ENCODE results near the gene RBFOX1. TPM values are rescaled to one million over a fixed set of nuclear protein-coding genes. Genes with fewer than 3 reads are reported as not detected.

Gene RBFOX1
- total RNA-seq, 2 donors from 2014 or later, result not detected

- H3K4me1 Mint-ChIP-seq, result no peaks in the 10 kb centered on the region
- H3K27me3 Mint-ChIP-seq, result no peaks in the 10 kb centered on the region
- no peak overlapping the region for H3K27ac Mint-ChIP-seq
- no peaks in the 10 kb centered on the region for H3K36me3 Mint-ChIP-seq (ENCODE audit: low read depth)
- peaks cover 12% of the 10 kb centered on the region for H3K9me3 Mint-ChIP-seq
- ATAC-seq (replicated peaks), result no peak
- no peak overlapping the region for H3K4me3 Mint-ChIP-seq
These were observed 273.2 kb downstream of the RBFOX1 start for GRCh38 chr16:7605812-7606211.

GRCh38 chr16:7612671-7613070 lies 280.0 kb downstream of the RBFOX1 start:
- H3K27me3 Mint-ChIP-seq, result no peaks in the 10 kb centered on the region
- no peak for ATAC-seq (replicated peaks)
- H3K4me1 Mint-ChIP-seq, result no peaks in the 10 kb centered on the region
- H3K9me3 Mint-ChIP-seq, result peaks cover 13% of the 10 kb centered on the region
- no peak overlapping the region for H3K4me3 Mint-ChIP-seq
- H3K36me3 Mint-ChIP-seq (ENCODE audit: low read depth), result no peaks in the 10 kb centered on the region
- H3K27ac Mint-ChIP-seq, result no peak overlapping the region

DNA sequence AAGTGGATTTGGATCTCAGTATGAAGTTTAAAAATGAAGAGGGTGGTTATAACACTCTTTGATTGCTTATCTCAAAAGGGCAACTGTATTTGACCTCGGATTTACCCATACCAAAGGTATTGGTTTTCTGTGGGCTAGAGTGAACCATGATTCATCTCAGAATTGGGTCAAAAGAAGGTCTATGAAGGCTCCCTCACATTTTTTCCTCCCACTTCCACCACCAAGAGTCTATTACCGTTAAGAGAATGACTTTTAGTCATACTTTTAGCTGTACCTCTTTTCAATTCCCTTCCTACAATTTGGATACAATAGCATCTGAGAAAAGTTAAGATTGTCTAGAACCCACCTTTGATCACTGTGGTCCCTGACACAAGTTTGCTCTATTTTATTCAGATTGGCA lies 280.9 kb downstream of the RBFOX1 start:
- Mint-ChIP-seq H3K9me3 (peaks cover 13% of the 10 kb centered on the region), H3K27me3 (no peaks in the 10 kb centered on the region), H3K36me3 (ENCODE audit: low read depth) (no peaks in the 10 kb centered on the region), H3K4me1 (no peaks in the 10 kb centered on the region), H3K4me3 (no peak overlapping the region), H3K27ac (no peak overlapping the region)
- no peak for ATAC-seq (replicated peaks)

GRCh38 chr16:7614021-7614795 lies 281.6 kb downstream of the RBFOX1 start:
- H3K27ac Mint-ChIP-seq, result no peak overlapping the region
- no peaks in the 10 kb centered on the region for H3K27me3 Mint-ChIP-seq
- H3K36me3 Mint-ChIP-seq (ENCODE audit: low read depth), result no peaks in the 10 kb centered on the region
- peaks cover 16% of the 10 kb centered on the region for H3K9me3 Mint-ChIP-seq
- no peak for ATAC-seq (replicated peaks)
- no peaks in the 10 kb centered on the region for H3K4me1 Mint-ChIP-seq
- H3K4me3 Mint-ChIP-seq, result no peak overlapping the region

GRCh38 chr16:7615565-7615964 lies 282.9 kb downstream of the RBFOX1 start:
- H3K36me3 Mint-ChIP-seq (ENCODE audit: low read depth), result no peaks in the 10 kb centered on the region
- no peak overlapping the region for H3K4me3 Mint-ChIP-seq
- H3K27me3 Mint-ChIP-seq, result no peaks in the 10 kb centered on the region
- H3K4me1 Mint-ChIP-seq, result no peaks in the 10 kb centered on the region
- no peak overlapping the region for H3K27ac Mint-ChIP-seq
- peaks cover 19% of the 10 kb centered on the region for H3K9me3 Mint-ChIP-seq
- ATAC-seq (replicated peaks), result no peak

DNA sequence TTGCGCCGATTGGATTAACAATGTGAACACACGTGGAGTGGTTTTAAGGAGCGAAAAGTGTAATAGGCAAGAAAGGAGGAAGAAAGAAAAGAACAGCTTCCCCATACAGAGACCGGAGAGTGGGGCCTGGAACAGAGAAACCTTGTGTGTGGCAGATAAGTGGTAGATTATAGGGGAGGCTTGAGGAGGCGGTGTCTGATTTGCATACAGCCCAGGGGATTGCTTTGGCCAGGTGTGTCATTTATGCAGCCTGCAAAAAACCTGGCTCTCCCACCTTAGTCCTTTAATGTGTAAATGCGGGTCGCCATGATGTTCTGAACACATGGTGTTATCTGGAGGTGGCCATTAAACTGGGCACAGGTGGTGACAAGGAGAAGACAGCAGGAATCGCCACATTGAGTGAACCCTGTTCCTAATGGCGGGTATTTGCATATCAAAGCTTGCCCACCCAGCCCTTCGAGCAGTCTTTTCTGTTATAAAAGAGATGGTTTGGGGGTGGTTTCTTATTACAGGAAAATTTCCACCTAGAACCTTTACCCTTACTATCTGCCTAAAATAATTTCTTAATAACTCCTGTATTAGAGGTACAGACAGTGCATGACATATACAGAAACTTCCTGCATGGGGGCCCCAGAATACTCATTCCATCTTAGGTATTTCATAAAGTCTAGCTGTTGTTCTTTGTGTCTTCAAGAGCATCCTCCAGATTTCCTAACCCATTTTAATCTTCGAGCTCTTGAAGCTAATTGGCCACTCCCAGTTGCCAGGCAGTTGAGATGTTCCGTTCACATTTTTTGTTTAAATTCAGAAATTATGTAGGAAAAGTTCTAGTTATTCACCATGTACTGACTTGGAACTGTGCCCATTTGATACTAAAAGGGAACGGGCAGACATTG lies 292.5 kb downstream of the RBFOX1 start:
- Mint-ChIP-seq H3K4me3 (no peak overlapping the region), H3K27ac (no peak overlapping the region), H3K4me1 (no peaks in the 10 kb centered on the region), H3K36me3 (ENCODE audit: low read depth) (no peaks in the 10 kb centered on the region), H3K27me3 (no peaks in the 10 kb centered on the region), H3K9me3 (peaks cover 24% of the 10 kb centered on the region)
- ATAC-seq (replicated peaks), result no peak

- Mint-ChIP-seq H3K27me3 (no peaks in the 10 kb centered on the region), H3K27ac (no peak overlapping the region), H3K36me3 (ENCODE audit: low read depth) (no peaks in the 10 kb centered on the region), H3K9me3 (peaks cover 29% of the 10 kb centered on the region), H3K4me3 (no peak overlapping the region), H3K4me1 (no peaks in the 10 kb centered on the region)
- no peak for ATAC-seq (replicated peaks)
These were observed 296.3 kb downstream of the RBFOX1 start for GRCh38 chr16:7628981-7629380.

DNA sequence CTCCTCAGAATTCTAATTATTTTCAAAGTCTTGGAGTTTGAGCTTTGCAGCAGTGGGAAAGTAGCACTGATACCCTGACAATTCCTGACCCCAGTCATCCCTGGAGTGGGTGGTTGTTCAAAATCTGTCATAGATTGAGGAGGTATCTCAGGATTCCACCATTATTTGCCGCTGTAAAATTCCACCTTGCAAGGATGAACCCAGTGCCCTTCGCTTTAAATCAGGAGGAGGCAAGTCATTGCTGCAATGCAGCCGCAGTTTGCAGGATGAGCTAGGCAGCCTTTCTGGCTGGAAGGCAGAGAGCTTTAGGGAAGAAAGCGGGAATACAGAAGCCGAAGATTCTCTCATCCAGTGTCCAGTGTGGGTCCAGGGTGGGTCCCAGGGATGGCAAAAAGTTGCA lies 296.9 kb downstream of the RBFOX1 start:
- no peaks in the 10 kb centered on the region for H3K27me3 Mint-ChIP-seq
- H3K36me3 Mint-ChIP-seq (ENCODE audit: low read depth), result no peaks in the 10 kb centered on the region

DNA sequence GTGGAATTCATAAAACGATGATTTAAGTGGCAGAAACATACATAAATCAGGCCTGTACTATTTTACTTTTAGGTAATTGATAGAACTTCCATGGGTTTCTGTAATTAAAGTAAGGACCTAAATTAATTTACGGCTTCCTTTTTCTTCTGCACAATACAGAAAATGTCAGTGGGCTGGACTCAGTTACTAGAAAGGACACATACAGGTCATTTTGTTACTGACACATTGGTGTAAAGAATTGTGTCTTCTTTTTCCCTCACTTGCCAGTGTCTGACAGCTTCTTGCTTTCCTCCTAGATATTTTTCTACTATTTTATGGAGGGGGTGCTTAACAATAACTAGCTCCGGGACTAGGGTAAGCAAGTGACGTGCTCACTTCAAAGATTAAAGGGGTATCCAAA lies 304.8 kb downstream of the RBFOX1 start:
- ATAC-seq (replicated peaks), result no peak
- peaks cover 18% of the 10 kb centered on the region for H3K9me3 Mint-ChIP-seq
- no peaks in the 10 kb centered on the region for H3K27me3 Mint-ChIP-seq
- H3K4me1 Mint-ChIP-seq, result no peaks in the 10 kb centered on the region
- H3K27ac Mint-ChIP-seq, result no peak overlapping the region
- H3K36me3 Mint-ChIP-seq (ENCODE audit: low read depth), result no peaks in the 10 kb centered on the region
- no peak overlapping the region for H3K4me3 Mint-ChIP-seq

More for the DNA sequence above, 296.9 kb downstream of the RBFOX1 start:
- Mint-ChIP-seq H3K27ac (no peak overlapping the region), H3K9me3 (peaks cover 28% of the 10 kb centered on the region), H3K4me3 (no peak overlapping the region), H3K4me1 (no peaks in the 10 kb centered on the region)
- no peak for ATAC-seq (replicated peaks)

DNA sequence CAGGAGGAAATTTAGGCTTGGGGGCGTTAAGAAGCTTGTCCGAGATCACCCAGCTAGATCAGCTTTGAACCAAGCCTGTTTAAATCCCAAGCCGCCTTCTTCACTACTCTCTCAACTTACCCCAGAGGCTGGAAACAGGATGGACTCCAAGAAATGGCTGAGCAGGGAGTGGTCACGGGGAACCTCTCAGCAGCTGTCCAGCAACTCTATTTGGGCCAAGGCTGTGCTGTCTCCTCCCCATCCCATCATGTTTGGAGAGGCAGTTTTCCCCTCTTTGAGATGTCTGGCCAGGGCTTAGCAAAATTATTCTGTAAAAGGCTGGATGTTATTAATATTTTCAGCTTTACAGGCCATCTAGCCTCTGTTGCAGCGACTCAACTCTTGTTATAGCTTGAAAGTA lies 305.7 kb downstream of the RBFOX1 start:
- Mint-ChIP-seq H3K4me3 (no peak overlapping the region), H3K27ac (no peak overlapping the region), H3K4me1 (no peaks in the 10 kb centered on the region), H3K27me3 (no peaks in the 10 kb centered on the region), H3K36me3 (ENCODE audit: low read depth) (no peaks in the 10 kb centered on the region), H3K9me3 (peaks cover 21% of the 10 kb centered on the region)
- no peak for ATAC-seq (replicated peaks)

- Mint-ChIP-seq H3K27ac (no peak overlapping the region), H3K4me1 (no peaks in the 10 kb centered on the region), H3K36me3 (ENCODE audit: low read depth) (no peaks in the 10 kb centered on the region), H3K9me3 (peaks cover 25% of the 10 kb centered on the region), H3K27me3 (no peaks in the 10 kb centered on the region), H3K4me3 (no peak overlapping the region)
- no peak for ATAC-seq (replicated peaks)
These were observed 307.7 kb downstream of the RBFOX1 start for GRCh38 chr16:7640334-7640733.

DNA sequence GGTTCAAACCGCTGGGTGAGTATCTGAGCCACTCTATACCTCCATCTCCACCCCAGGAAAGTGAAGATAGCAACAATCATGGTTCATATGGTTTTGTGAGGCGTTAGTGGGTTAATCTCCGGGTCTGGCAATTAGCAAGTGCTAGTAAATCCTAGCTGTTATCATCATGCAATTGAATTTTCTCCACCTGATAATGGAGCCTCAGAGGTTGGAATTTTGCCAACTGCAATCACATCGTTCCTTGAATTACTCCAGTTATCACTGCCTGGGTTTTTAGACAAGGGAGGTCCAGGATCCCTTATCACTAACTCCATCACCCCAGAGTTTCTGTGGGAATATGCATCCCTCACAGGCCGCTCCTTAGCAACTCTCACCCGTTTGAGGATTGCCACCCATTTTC lies 311.5 kb downstream of the RBFOX1 start:
- Mint-ChIP-seq H3K9me3 (peaks cover 27% of the 10 kb centered on the region), H3K4me3 (no peak overlapping the region), H3K27ac (no peak overlapping the region), H3K4me1 (no peaks in the 10 kb centered on the region), H3K27me3 (no peaks in the 10 kb centered on the region), H3K36me3 (ENCODE audit: low read depth) (no peaks in the 10 kb centered on the region)
- ATAC-seq (replicated peaks), result no peak

- no peak for ATAC-seq (replicated peaks)
These were observed 312.2 kb downstream of the RBFOX1 start for GRCh38 chr16:7644811-7645210.

DNA sequence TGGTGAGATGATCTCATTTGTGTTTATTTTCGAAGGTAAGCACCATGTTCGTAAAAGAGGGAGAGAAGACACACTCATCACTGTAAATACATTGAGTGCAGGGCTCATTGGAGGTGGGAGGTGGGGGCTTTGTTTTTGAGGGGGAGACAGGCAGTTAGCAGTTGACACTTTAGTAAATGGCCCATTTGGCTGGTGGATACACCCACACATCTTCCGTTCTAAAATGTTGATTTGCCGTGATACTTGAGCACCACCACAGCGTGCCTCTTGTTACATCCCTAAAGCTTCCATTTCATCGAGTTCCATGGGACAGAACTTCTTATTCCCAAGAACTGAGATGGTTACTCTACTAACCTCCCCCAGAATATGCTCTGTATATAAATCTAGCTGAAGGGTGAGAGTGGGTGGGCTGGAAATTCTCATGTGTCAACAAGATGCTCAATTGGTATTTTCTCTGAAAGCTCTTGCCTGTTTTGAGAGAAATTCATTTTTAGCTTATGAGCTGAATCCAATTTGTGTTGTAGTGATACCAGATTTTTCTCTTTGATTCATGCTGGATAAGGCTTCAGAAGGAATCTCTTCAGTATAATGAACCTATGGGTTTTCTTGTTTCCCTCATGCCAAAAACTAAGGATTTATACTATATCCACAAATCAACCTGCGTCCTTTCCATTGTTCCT lies 314.3 kb downstream of the RBFOX1 start:
- H3K27me3 Mint-ChIP-seq, result no peaks in the 10 kb centered on the region
- no peak overlapping the region for H3K4me3 Mint-ChIP-seq

More at GRCh38 chr16:7644811-7645210, 312.2 kb downstream of the RBFOX1 start:
- Mint-ChIP-seq H3K27me3 (no peaks in the 10 kb centered on the region), H3K36me3 (ENCODE audit: low read depth) (no peaks in the 10 kb centered on the region), H3K4me3 (no peak overlapping the region), H3K9me3 (peaks cover 27% of the 10 kb centered on the region), H3K4me1 (no peaks in the 10 kb centered on the region), H3K27ac (no peak overlapping the region)

More for the DNA sequence above, 314.3 kb downstream of the RBFOX1 start:
- H3K36me3 Mint-ChIP-seq (ENCODE audit: low read depth), result no peaks in the 10 kb centered on the region
- ATAC-seq (replicated peaks), result no peak
- H3K27ac Mint-ChIP-seq, result no peak overlapping the region
- peaks cover 23% of the 10 kb centered on the region for H3K9me3 Mint-ChIP-seq
- H3K4me1 Mint-ChIP-seq, result no peaks in the 10 kb centered on the region
